Esophagus squamous epithelium (tissue), 5 donors: Measurements from ENCODE around the gene LSP1. TPM values are rescaled to one million over a fixed set of nuclear protein-coding genes. Genes with fewer than 3 reads are reported as not detected.
"Not testable (repeated sequence)": the region's sequence is repeated elsewhere in the genome, so short reads cannot be mapped to it uniquely, and the experiment has no call there.

ENCODE experiments used
- DNase-seq: peaks from one replicate; lab custom pipeline; 2025; lab: John Stamatoyannopoulos, UW
- H3K27ac ChIP-seq, 4 donors: fragments of 200-600 bp; sonication (generic); one replicate each; pipeline ENCODE4 v1.5.1; 2016 to 2019; ENCODE audit warnings: mild to moderate bottlenecking in 1 of 4
- H3K27me3 ChIP-seq, 4 donors: fragments of 200-600 bp; sonication (generic); 1 replicate in 3 of 4; 2 replicates in 1 of 4; pipeline versions ENCODE4 v1.5.1 to v1.6.0; 2017 to 2021; ENCODE audit warnings: antibody characterized with exemption in 1 of 4
- H3K36me3 ChIP-seq, 3 donors: fragments of 200-600 bp; sonication (generic); one replicate each; pipeline ENCODE4 v1.5.1; 2016 to 2019
- H3K4me1 ChIP-seq, 3 donors: fragments of 200-600 bp; sonication (generic); one replicate each; pipeline ENCODE4 v1.5.1; 2017 to 2019
- H3K4me3 ChIP-seq, 4 donors: fragments of 200-600 bp; sonication (generic); 1 replicate in 3 of 4; 2 replicates in 1 of 4; pipeline ENCODE4 v1.5.1; 2016 to 2019; ENCODE audit warnings: mild to moderate bottlenecking in 2 of 4, moderate library complexity in 1 of 4
- H3K9me3 ChIP-seq, 3 donors: fragments of 200-600 bp; sonication (generic); one replicate each; pipeline ENCODE4 v1.5.1; 2016 to 2019
- CTCF ChIP-seq, 6 experiments: fragments of 450-650 bp in 4 of 6; fragments of 200-600 bp in 2 of 6; sonication (generic) in 2 of 6; IDR thresholded peaks; one replicate each; pipeline ENCODE4 v1.5.1; 2016 to 2019; ENCODE audit warnings: antibody characterized with exemption in 6 of 6, mild to moderate bottlenecking in 4 of 6, moderate library complexity in 4 of 6
- POLR2A ChIP-seq, 4 donors: fragments of 450-650 bp; IDR thresholded peaks; one replicate each; pipeline ENCODE4 v1.6.1; 2017; ENCODE audit warnings: antibody characterized with exemption in 4 of 4, mild to moderate bottlenecking in 4 of 4, moderate library complexity in 3 of 4
- WGBS, 2 donors: methylation state at CpG; one replicate each; pipeline ENCODE4 v1.1.5; 2018; 5-methylcytosine and 5-hydroxymethylcytosine counted together
- intact Hi-C: fragments of 100-400 bp; cut with DNase I; formaldehyde crosslinking; loops from one replicate; pipeline ENCODE4 v1.15.0; 2022
- total RNA-seq, 4 donors: library from RNA; depleted of rRNA; stranded (reverse); fragments of >200 nt; gene quantifications; one replicate each; pipeline ENCODE4 v1.1.0, GENCODE V29; 2016
- donor health status: DM: yes; HTN: yes; CAD: no.

Gene LSP1
- total RNA-seq, 4 donors from 2014 or later, result 23.3 to 75.9 (median 46.4) TPM

GRCh38 chr11:1881442-1882264 is 28.8 kb downstream of the LSP1 start:
- Histone ChIP-seq H3K27me3 (no peaks in the 10 kb centered on the region), H3K27ac (peak overlapping the region; percentile 84 to 92 (median 90)), H3K4me3 (peak overlapping the region in 1 of 4 donors; percentile 18), H3K4me1 (peaks cover 46 to 67% (median 46%) of the 10 kb centered on the region in 3 donors), H3K36me3 (peaks cover 0 to 40% (median 21%) of the 10 kb centered on the region in 3 donors), H3K9me3 (no peaks in the 10 kb centered on the region)
- DNase-seq, result no peak
- intact Hi-C loops, result no loop called here
- TF ChIP-seq POLR2A (IDR thresholded peaks at IDR 0.05) (no peak), CTCF (IDR thresholded peaks at IDR 0.05) (no peak)
- 40 to 69% methylated on average over 6 of the region's 43 CpGs for WGBS, 2 donors

- no peak for DNase-seq
- Histone ChIP-seq H3K36me3 (peaks cover 0 to 49% (median 26%) of the 10 kb centered on the region in 3 donors), H3K27ac (peak overlapping the region; percentile 84 to 92 (median 90)), H3K4me1 (peaks cover 37 to 66% (median 39%) of the 10 kb centered on the region in 3 donors), H3K9me3 (no peaks in the 10 kb centered on the region), H3K4me3 (peak overlapping the region in 1 of 4 donors; percentile 18), H3K27me3 (no peaks in the 10 kb centered on the region)
- intact Hi-C loops, result no loop called here
- 5 to 47% methylated on average over 3 to 4 of the region's 23 CpGs for whole genome bisulfite sequencing, 2 donors
- TF ChIP-seq CTCF (IDR thresholded peaks at IDR 0.05), result peak; percentile 86 to 96 (median 90)
- TF ChIP-seq POLR2A (IDR thresholded peaks at IDR 0.05), result no peak
Observed at GRCh38 chr11:1882265-1883238, 29.7 kb downstream of the LSP1 start.

GRCh38 chr11:1883346-1884302 is 30.7 kb downstream of the LSP1 start:
- Histone ChIP-seq H3K9me3 (no peaks in the 10 kb centered on the region), H3K27me3 (no peaks in the 10 kb centered on the region), H3K4me3 (no peak overlapping the region), H3K27ac (no peak overlapping the region), H3K36me3 (peaks cover 0 to 60% (median 28%) of the 10 kb centered on the region in 3 donors), H3K4me1 (peaks cover 29 to 66% (median 38%) of the 10 kb centered on the region in 3 donors)
- TF ChIP-seq CTCF (IDR thresholded peaks at IDR 0.05), result no peak
- TF ChIP-seq POLR2A (IDR thresholded peaks at IDR 0.05), result no peak
- intact Hi-C loops, result no loop called here
- 92 to 100% methylated on average over 2 to 6 of the region's 14 CpGs for WGBS, 2 donors
- no peak for DNase-seq

GRCh38 chr11:1884303-1884700 is 31.4 kb downstream of the LSP1 start:
- no peaks in the 10 kb centered on the region for H3K27me3 ChIP-seq
- H3K9me3 ChIP-seq, result no peaks in the 10 kb centered on the region
- H3K36me3 ChIP-seq, result peaks cover 0 to 67% (median 28%) of the 10 kb centered on the region in 3 donors
- H3K4me3 ChIP-seq, result no peak overlapping the region
- TF ChIP-seq POLR2A (IDR thresholded peaks at IDR 0.05) (no peak), CTCF (IDR thresholded peaks at IDR 0.05) (no peak)
- no peak for DNase-seq
- peaks cover 26 to 66% (median 42%) of the 10 kb centered on the region in 3 donors for H3K4me1 ChIP-seq
- no peak overlapping the region for H3K27ac ChIP-seq
- WGBS, 2 donors, result 87 to 98% methylated on average over 5 of the region's 5 CpGs
- intact Hi-C loops, result no loop called here

- H3K4me3 ChIP-seq, H3K27ac ChIP-seq, DNase-seq, H3K27me3 ChIP-seq, intact Hi-C loops, H3K9me3 ChIP-seq: not testable (repeated sequence)
- Histone ChIP-seq H3K4me1 (peaks cover 9 to 58% (median 30%) of the 10 kb centered on the region in 3 donors), H3K36me3 (peaks cover 0 to 70% (median 28%) of the 10 kb centered on the region in 3 donors)
- 80 to 93% methylated on average over 2 to 6 of the region's 13 CpGs for WGBS, 2 donors
Observed at GRCh38 chr11:1886551-1886950, 33.7 kb downstream of the LSP1 start.
